Tibial nerve (tissue), 4 donors: ENCODE results near the gene ITGAD. TPM values are rescaled to one million over a fixed set of nuclear protein-coding genes. Genes with fewer than 3 reads are reported as not detected.

ENCODE experiments used
- DNase-seq, 2 donors: peaks; one replicate each; pipeline ENCODE4 v3.0.0-alpha.2; 2019; ENCODE audit warnings: low spot score in 2 of 2
- H3K27ac ChIP-seq, 4 donors: fragments of 200-600 bp; sonication (generic) in 3 of 4; one replicate each; pipeline ENCODE4 v1.5.1; 2017 to 2019; ENCODE audit warnings: mild to moderate bottlenecking in 1 of 4
- H3K27me3 ChIP-seq, 2 donors: fragments of 200-600 bp; sonication (generic) in 1 of 2; one replicate each; pipeline versions ENCODE4 v1.5.1 to v1.6.0; 2017 to 2019
- H3K36me3 ChIP-seq, 3 donors: fragments of 200-600 bp; sonication (generic); one replicate each; pipeline ENCODE4 v1.5.1; 2018 to 2019
- H3K4me1 ChIP-seq, 4 donors: fragments of 200-600 bp; sonication (generic) in 3 of 4; one replicate each; pipeline ENCODE4 v1.5.1; 2017 to 2019
- H3K4me3 ChIP-seq, 4 donors: fragments of 200-600 bp; sonication (generic) in 3 of 4; one replicate each; pipeline ENCODE4 v1.5.1; 2017 to 2019; ENCODE audit warnings: mild to moderate bottlenecking in 1 of 4, moderate library complexity in 1 of 4
- H3K9me3 ChIP-seq, 4 donors: fragments of 200-600 bp; sonication (generic) in 3 of 4; one replicate each; pipeline ENCODE4 v1.5.1; 2017 to 2019
- EP300 ChIP-seq, 2 donors: sonication (generic); formaldehyde crosslinking; IDR thresholded peaks; one replicate each; pipeline ENCODE4 v1.6.1; 2017; ENCODE audit warnings: antibody characterized with exemption in 2 of 2, mild to moderate bottlenecking in 1 of 2
- POLR2A ChIP-seq, 2 donors: fragments of 450-650 bp; IDR thresholded peaks; one replicate each; pipeline ENCODE4 v1.6.1; 2017; ENCODE audit warnings: antibody characterized with exemption in 2 of 2, mild to moderate bottlenecking in 2 of 2, moderate library complexity in 2 of 2
- whole genome bisulfite sequencing, 2 donors: methylation state at CpG; one replicate each; pipeline ENCODE4 v1.1.5; 2018; 5-methylcytosine and 5-hydroxymethylcytosine counted together
- total RNA-seq, 4 donors: library from RNA; depleted of rRNA; stranded (reverse); fragments of >200 nt; gene quantifications; one replicate each; pipeline ENCODE4 v1.1.0, GENCODE V29; 2016
- TF ChIP-seq, protein P1 (sequence below), 5 experiments: fragments of 200-600 bp in 3 of 5; fragments of 450-650 bp in 2 of 5; sonication (generic) in 3 of 5; IDR thresholded peaks; one replicate each; pipeline ENCODE4 v1.5.1; 2016 to 2019; ENCODE audit warnings: antibody characterized with exemption in 5 of 5, mild to moderate bottlenecking in 3 of 5, moderate library complexity in 2 of 5

The ITGAD gene
- total RNA-seq, 4 donors from 2014 or later, result under 0.01 to 0.22 TPM; not detected in 2

DNA sequence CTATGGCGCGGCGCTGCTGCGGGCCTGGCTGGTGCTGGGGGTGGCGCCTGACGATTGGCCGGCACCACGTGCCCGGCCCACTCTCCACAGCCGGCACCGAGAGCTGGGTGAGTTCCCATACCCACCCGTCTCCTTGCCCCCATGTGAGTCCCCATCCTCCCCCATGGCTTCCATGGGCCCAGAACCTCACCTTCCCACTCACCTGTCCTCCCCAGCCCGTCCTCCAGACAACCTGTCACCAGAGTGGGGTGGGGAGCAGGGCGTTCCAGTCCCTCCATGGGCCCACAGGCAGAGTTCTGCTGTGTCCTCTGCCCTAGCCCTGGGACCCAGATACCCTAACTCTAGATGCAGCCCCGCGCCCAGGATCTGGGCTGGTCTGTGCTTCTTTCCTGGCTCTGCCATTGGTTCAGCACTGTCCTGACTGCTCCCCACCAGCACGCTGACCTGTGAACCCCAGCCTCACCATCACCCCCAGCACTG lies 71.7 kb downstream of the ITGAD start:
- H3K27me3 ChIP-seq, result no peaks in the 10 kb centered on the region
- H3K27ac ChIP-seq, result no peak overlapping the region
- no peak for DNase-seq
- H3K4me3 ChIP-seq, result no peak overlapping the region
- TF ChIP-seq, protein P1, sequence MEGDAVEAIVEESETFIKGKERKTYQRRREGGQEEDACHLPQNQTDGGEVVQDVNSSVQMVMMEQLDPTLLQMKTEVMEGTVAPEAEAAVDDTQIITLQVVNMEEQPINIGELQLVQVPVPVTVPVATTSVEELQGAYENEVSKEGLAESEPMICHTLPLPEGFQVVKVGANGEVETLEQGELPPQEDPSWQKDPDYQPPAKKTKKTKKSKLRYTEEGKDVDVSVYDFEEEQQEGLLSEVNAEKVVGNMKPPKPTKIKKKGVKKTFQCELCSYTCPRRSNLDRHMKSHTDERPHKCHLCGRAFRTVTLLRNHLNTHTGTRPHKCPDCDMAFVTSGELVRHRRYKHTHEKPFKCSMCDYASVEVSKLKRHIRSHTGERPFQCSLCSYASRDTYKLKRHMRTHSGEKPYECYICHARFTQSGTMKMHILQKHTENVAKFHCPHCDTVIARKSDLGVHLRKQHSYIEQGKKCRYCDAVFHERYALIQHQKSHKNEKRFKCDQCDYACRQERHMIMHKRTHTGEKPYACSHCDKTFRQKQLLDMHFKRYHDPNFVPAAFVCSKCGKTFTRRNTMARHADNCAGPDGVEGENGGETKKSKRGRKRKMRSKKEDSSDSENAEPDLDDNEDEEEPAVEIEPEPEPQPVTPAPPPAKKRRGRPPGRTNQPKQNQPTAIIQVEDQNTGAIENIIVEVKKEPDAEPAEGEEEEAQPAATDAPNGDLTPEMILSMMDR (IDR thresholded peaks at IDR 0.05), result no peak
- TF ChIP-seq EP300 (IDR thresholded peaks at IDR 0.05), result no peak
- no peak for TF ChIP-seq POLR2A (IDR thresholded peaks at IDR 0.05)
- WGBS, 2 donors, result 96 to 98% methylated on average over 17 of the region's 17 CpGs
- no peaks in the 10 kb centered on the region for H3K9me3 ChIP-seq
- peaks cover 0 to 15% (median 4%) of the 10 kb centered on the region in 4 donors for H3K4me1 ChIP-seq
- H3K36me3 ChIP-seq, result peaks cover 0 to 58% (median 0%) of the 10 kb centered on the region in 3 donors

DNA sequence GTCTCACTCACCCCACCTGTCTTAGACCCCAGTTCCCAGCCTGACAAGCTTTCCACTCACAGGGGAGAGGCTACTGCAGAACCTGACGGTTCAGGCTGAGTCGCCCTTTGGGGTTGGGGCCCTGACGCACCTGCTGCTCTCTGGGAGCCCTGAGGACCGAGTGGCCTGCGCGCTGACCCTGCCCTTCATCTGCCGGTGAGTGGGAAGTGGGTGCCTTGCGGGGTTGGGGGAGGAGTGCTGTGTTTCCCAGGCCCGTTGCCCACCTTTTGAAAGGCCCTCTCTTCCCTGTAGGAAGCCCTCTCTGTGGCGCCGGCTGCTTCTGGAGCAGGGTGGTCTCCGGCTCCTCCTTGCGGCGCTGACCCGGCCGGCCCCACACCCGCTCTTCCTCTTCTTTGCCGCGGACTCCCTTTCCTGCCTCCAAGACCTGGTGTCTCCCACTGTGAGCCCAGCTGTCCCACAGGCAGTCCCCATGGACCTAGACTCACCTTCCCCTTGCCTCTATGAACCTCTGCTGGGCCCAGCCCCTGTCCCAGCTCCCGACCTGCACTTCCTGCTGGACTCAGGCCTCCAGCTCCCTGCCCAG lies 72.7 kb downstream of the ITGAD start:
- TF ChIP-seq EP300 (IDR thresholded peaks at IDR 0.05), result no peak
- TF ChIP-seq, protein P1 (IDR thresholded peaks at IDR 0.05), result no peak
- no peak for TF ChIP-seq POLR2A (IDR thresholded peaks at IDR 0.05)
- H3K9me3 ChIP-seq, result no peaks in the 10 kb centered on the region
- H3K4me1 ChIP-seq, result peaks cover 0 to 11% (median 2%) of the 10 kb centered on the region in 4 donors
- WGBS, 2 donors, result 91 to 93% methylated on average over 20 of the region's 20 CpGs
- H3K36me3 ChIP-seq, result peaks cover 0 to 58% (median 0%) of the 10 kb centered on the region in 3 donors
- no peak overlapping the region for H3K27ac ChIP-seq
- DNase-seq, result no peak
- no peak overlapping the region for H3K4me3 ChIP-seq
- no peaks in the 10 kb centered on the region for H3K27me3 ChIP-seq

DNA sequence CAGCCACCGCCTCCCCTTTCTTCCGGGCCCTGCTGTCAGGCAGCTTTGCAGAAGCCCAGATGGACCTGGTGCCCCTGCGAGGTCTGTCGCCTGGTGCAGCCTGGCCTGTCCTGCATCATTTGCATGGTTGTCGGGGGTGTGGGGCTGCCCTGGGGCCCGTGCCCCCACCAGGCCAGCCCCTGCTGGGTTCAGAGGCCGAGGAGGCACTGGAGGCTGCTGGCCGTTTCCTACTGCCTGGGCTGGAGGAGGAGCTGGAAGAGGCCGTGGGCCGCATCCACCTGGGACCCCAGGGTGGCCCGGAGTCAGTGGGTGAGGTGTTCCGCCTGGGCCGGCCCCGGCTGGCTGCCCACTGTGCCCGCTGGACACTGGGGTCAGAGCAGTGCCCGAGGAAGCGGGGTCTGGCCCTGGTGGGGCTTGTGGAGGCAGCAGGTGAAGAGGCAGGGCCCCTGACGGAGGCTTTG lies 73.3 kb downstream of the ITGAD start:
- TF ChIP-seq EP300 (IDR thresholded peaks at IDR 0.05), result no peak
- no peak for TF ChIP-seq POLR2A (IDR thresholded peaks at IDR 0.05)
- TF ChIP-seq, protein P1 (IDR thresholded peaks at IDR 0.05), result no peak
- Histone ChIP-seq H3K9me3 (no peaks in the 10 kb centered on the region), H3K4me3 (no peak overlapping the region), H3K27me3 (no peaks in the 10 kb centered on the region), H3K36me3 (peaks cover 0 to 58% (median 0%) of the 10 kb centered on the region in 3 donors), H3K4me1 (peaks cover 0 to 12% (median 7%) of the 10 kb centered on the region in 4 donors), H3K27ac (no peak overlapping the region)
- no peak for DNase-seq
- 89 to 94% methylated on average over 7 to 16 of the region's 18 CpGs for WGBS, 2 donors

DNA sequence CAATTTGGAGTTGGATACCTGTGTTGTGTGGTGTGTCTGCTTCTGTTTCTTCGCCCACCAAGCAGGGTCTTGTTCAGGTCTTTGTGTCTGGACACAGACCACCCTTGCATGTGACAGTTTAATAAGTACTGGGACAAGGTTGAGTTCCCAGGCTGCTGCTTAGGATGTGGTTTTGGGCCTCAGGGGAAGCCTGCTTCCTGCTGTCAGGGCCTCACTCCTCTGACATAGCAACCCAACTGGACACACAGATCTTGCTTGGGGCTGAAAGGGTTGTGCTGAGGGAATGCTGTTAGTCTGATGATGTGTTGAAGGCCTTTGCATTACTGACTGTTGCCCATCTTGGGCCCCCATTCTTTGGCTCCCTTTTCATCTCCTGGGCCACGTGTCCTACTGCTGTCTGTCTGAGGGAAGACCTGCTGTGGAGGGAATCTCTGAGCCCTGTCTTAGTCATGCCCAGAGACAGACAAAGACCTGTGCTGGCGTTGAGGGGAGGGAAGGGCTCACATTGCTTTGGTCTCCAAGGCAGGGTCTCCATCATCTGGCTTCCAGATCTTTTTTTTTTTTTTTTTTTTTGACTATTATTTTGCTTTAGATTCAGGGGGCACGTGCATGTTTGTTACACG lies 74.1 kb downstream of the ITGAD start:
- Histone ChIP-seq H3K4me1 (peaks cover 0 to 17% (median 12%) of the 10 kb centered on the region in 4 donors), H3K4me3 (no peak overlapping the region), H3K27me3 (no peaks in the 10 kb centered on the region), H3K9me3 (no peaks in the 10 kb centered on the region), H3K27ac (no peak overlapping the region), H3K36me3 (peaks cover 0 to 52% (median 0%) of the 10 kb centered on the region in 3 donors)
- 79 to 86% methylated on average over 5 of the region's 5 CpGs for WGBS, 2 donors
- TF ChIP-seq, protein P1 (IDR thresholded peaks at IDR 0.05), result no peak
- TF ChIP-seq POLR2A (IDR thresholded peaks at IDR 0.05), result no peak
- TF ChIP-seq EP300 (IDR thresholded peaks at IDR 0.05), result no peak
- no peak for DNase-seq

DNA sequence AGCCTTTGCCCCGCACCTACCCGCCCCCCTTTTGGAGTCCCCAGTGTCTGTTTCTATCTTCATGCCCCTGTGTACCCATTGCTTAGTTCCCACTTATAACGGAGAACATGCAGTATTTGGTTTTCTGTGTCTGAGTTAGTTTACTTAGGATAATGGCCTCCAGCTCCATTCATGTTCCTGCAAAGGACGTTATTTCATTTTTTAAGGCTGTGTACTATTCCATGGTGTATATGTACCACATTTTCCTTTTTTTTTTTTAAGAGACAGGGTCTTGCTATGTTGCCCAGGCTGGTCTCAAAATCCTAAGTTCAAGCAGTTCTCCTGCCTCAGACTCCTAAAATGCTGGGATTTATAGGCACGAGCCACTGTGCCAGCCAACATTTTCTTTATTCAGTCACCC lies 74.7 kb downstream of the ITGAD start:
- DNase-seq, result no peak
- Histone ChIP-seq H3K27me3 (no peaks in the 10 kb centered on the region), H3K4me1 (peaks cover 0 to 22% (median 12%) of the 10 kb centered on the region in 4 donors), H3K36me3 (peaks cover 0 to 46% (median 0%) of the 10 kb centered on the region in 3 donors), H3K9me3 (no peaks in the 10 kb centered on the region), H3K27ac (no peak overlapping the region), H3K4me3 (no peak overlapping the region)
- TF ChIP-seq, protein P1 (IDR thresholded peaks at IDR 0.05), result no peak
- TF ChIP-seq POLR2A (IDR thresholded peaks at IDR 0.05) (no peak), EP300 (IDR thresholded peaks at IDR 0.05) (no peak)
- WGBS, 2 donors, result 95 to 96% methylated on average over 5 of the region's 5 CpGs
